HEK293 (cell line): ENCODE data around the gene SVOPL.

Source experiments
- CTCF ChIA-PET: fragments of 350-600 bp; formaldehyde crosslinking; extraction: SDS; loops from one replicate; lab custom pipeline; 2021; ENCODE audit warnings: antibody characterized with exemption; lab: Yijun Ruan, JAX
- POLR2A ChIA-PET: fragments of 300-600 bp; formaldehyde crosslinking; extraction: SDS; loops from one replicate; lab custom pipeline; 2020; ENCODE audit warnings: antibody characterized with exemption, inconsistent platforms; lab: Yijun Ruan, JAX
- H3K27ac ChIP-seq: fragments of 200-500 bp; sonication (Bioruptor generic); 2 replicates; pipeline ENCODE4 v1.5.1; 2014; ENCODE audit warnings: low read depth, low read length, control low read depth, inconsistent platforms; ENCODE audit errors: extremely low read depth
- H3K36me3 ChIP-seq, 2 experiments: fragments of 200-500 bp in 1 of 2; sonication (Bioruptor generic) in 1 of 2; 1 replicate in 1 of 2; 2 replicates in 1 of 2; pipeline ENCODE4 v1.5.1; 2014 to 2017; ENCODE audit warnings: inconsistent platforms in 2 of 2, low read length in 2 of 2; ENCODE audit not compliant: control insufficient read depth in 2 of 2, insufficient read depth in 1 of 2
- H3K4me1 ChIP-seq: fragments of 200-500 bp; sonication (Bioruptor generic); 2 replicates; pipeline ENCODE4 v1.5.1; 2014; ENCODE audit warnings: mild to moderate bottlenecking, low read length, inconsistent platforms; ENCODE audit not compliant: control insufficient read depth, insufficient read depth
- H3K4me3 ChIP-seq: 2 replicates; pipeline ENCODE4 v1.5.1; 2011; ENCODE audit warnings: low read depth, mild to moderate bottlenecking, control low read depth, low read length, moderate library complexity
- H3K9me3 ChIP-seq: fragments of 200-500 bp; sonication (Bioruptor generic); 2 replicates; pipeline ENCODE4 v1.5.1; 2014; ENCODE audit warnings: low read depth, low read length, inconsistent platforms; ENCODE audit not compliant: control insufficient read depth, insufficient read depth
- BCL6B ChIP-seq: fragments of 450-650 bp; formaldehyde crosslinking; IDR thresholded peaks from 2 replicates; pipeline ENCODE4 v1.5.1; 2017; ENCODE audit warnings: missing biosample characterization, missing genetic modification characterization
- KLF10 ChIP-seq: fragments of 450-650 bp; IDR thresholded peaks from 2 replicates; pipeline ENCODE4 v1.5.1; 2018; ENCODE audit warnings: missing biosample characterization, mild to moderate bottlenecking, missing genetic modification characterization
- KLF17 ChIP-seq: fragments of 450-650 bp; formaldehyde crosslinking; IDR thresholded peaks from 2 replicates; pipeline ENCODE4 v1.5.1; 2016; ENCODE audit warnings: missing biosample characterization, missing genetic modification characterization
- MEIS1 ChIP-seq: sonication (generic); formaldehyde crosslinking; IDR thresholded peaks from 2 replicates; pipeline ENCODE4 v1.8.1; 2022; ENCODE audit warnings: missing genetic modification reagents, mild to moderate bottlenecking, borderline replicate concordance
- PRDM1 ChIP-seq: fragments of 450-650 bp; formaldehyde crosslinking; IDR thresholded peaks from 2 replicates; pipeline ENCODE4; 2016; ENCODE audit warnings: missing biosample characterization, missing genetic modification characterization
- PRDM2 ChIP-seq: fragments of 450-650 bp; formaldehyde crosslinking; IDR thresholded peaks from 2 replicates; pipeline ENCODE4 v1.5.1; 2016; ENCODE audit warnings: missing biosample characterization, missing genetic modification characterization, borderline replicate concordance
- SCRT2 ChIP-seq: fragments of 450-650 bp; formaldehyde crosslinking; IDR thresholded peaks from 2 replicates; pipeline ENCODE4 v1.5.1; 2016; ENCODE audit warnings: missing biosample characterization, missing genetic modification characterization
- SP3 ChIP-seq: fragments of 450-650 bp; formaldehyde crosslinking; IDR thresholded peaks from 2 replicates; pipeline ENCODE4 v1.5.1; 2016; ENCODE audit warnings: missing biosample characterization, missing genetic modification characterization
- ZNF10 ChIP-seq: fragments of 450-650 bp; formaldehyde crosslinking; IDR thresholded peaks from 2 replicates; pipeline ENCODE4 v1.5.1; 2017; ENCODE audit warnings: missing biosample characterization, missing genetic modification characterization
- ZNF138 ChIP-seq: fragments of 450-650 bp; formaldehyde crosslinking; IDR thresholded peaks from 2 replicates; pipeline ENCODE4 v1.5.1; 2016; ENCODE audit warnings: missing biosample characterization, missing genetic modification characterization, borderline replicate concordance
- ZNF280D ChIP-seq: fragments of 450-650 bp; formaldehyde crosslinking; IDR thresholded peaks from 2 replicates; pipeline ENCODE4 v1.5.1; 2016; ENCODE audit warnings: missing biosample characterization, missing genetic modification characterization
- ZNF341 ChIP-seq: fragments of 450-650 bp; formaldehyde crosslinking; IDR thresholded peaks from 2 replicates; pipeline ENCODE4; 2016; ENCODE audit warnings: low read depth, missing biosample characterization, missing genetic modification characterization
- ZNF362 ChIP-seq: fragments of 450-650 bp; formaldehyde crosslinking; IDR thresholded peaks from 2 replicates; pipeline ENCODE4 v1.5.1; 2016; ENCODE audit warnings: missing biosample characterization, missing genetic modification characterization
- ZNF423 ChIP-seq: fragments of 450-650 bp; formaldehyde crosslinking; IDR thresholded peaks from 2 replicates; pipeline ENCODE4 v1.5.1; 2016; ENCODE audit warnings: missing biosample characterization, missing genetic modification characterization
- ZNF473 ChIP-seq: fragments of 450-650 bp; formaldehyde crosslinking; IDR thresholded peaks from 2 replicates; pipeline ENCODE4 v1.5.1; 2017; ENCODE audit warnings: missing biosample characterization, missing genetic modification characterization
- ZNF558 ChIP-seq: fragments of 450-650 bp; formaldehyde crosslinking; IDR thresholded peaks from 2 replicates; pipeline ENCODE4 v1.5.1; 2016; ENCODE audit warnings: missing biosample characterization, missing genetic modification characterization
- ZNF623 ChIP-seq: fragments of 450-650 bp; formaldehyde crosslinking; IDR thresholded peaks from 2 replicates; pipeline ENCODE4 v1.5.1; 2016; ENCODE audit warnings: missing biosample characterization, missing genetic modification characterization
- ZNF776 ChIP-seq: fragments of 450-650 bp; formaldehyde crosslinking; IDR thresholded peaks from 2 replicates; pipeline ENCODE4 v1.5.0; 2017; ENCODE audit warnings: missing biosample characterization, missing genetic modification characterization, borderline replicate concordance
- ZSCAN4 ChIP-seq: fragments of 450-650 bp; formaldehyde crosslinking; IDR thresholded peaks from 2 replicates; pipeline ENCODE4 v1.5.1; 2017; ENCODE audit warnings: missing biosample characterization, missing genetic modification characterization

SVOPL gene

GRCh38 chr7:138684340-138684739, 16.8 kb downstream of the SVOPL start:
- ChIA-PET POLR2A (interaction anchor here (0.9 kb wide), 1 partner anchor 18 kb away, joined by 6 read pairs; no protein-coding TSS in a partner anchor), CTCF (no interaction called here)
- TF ChIP-seq KLF10 (no peak), PRDM1 (tag by site-specific recombination) (no peak), KLF17 (no peak), ZNF423 (tag by site-specific recombination) (no peak), MEIS1 (no peak), ZNF473 (tag by site-specific recombination) (no peak), SCRT2 (tag by site-specific recombination) (no peak), ZNF10 (tag by site-specific recombination) (no peak), ZNF623 (tag by site-specific recombination) (no peak), SP3 (no peak), PRDM2 (tag by site-specific recombination) (no peak), ZNF341 (tag by site-specific recombination) (no peak), ZSCAN4 (no peak), ZNF280D (tag by site-specific recombination) (no peak), ZNF362 (tag by site-specific recombination) (no peak), ZNF138 (tag by site-specific recombination) (no peak), ZNF558 (tag by site-specific recombination) (no peak), BCL6B (tag by site-specific recombination) (no peak), ZNF776 (tag by site-specific recombination) (no peak)
- Histone ChIP-seq H3K4me3 (no peak overlapping the region), H3K36me3 (no peaks in the 10 kb centered on the region), H3K4me1 (no peaks in the 10 kb centered on the region), H3K9me3 (no peaks in the 10 kb centered on the region), H3K27ac (no peak overlapping the region)
